ENCODE measurements around the gene ORAI1.

DNA sequence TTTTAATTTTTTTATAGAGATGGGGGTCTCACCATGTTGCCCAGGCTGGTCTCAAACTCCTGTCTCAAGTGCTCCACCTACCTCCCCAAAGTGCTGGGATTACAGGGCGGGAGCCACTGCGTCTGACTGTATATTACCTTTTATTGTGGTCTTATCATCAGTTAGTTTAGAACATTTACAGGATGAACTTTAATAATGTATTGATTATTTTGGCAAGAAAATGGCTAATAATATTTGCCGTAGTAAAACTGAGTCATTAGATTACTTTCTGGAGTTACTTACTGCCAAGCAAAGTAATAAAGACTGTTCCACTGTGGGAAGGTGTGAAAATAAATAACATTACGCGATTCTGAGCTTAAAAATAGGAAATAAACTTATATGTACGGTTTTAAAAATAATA lies 23.6 kb upstream of the ORAI1 start:
- TF ChIP-seq, protein P1, sequence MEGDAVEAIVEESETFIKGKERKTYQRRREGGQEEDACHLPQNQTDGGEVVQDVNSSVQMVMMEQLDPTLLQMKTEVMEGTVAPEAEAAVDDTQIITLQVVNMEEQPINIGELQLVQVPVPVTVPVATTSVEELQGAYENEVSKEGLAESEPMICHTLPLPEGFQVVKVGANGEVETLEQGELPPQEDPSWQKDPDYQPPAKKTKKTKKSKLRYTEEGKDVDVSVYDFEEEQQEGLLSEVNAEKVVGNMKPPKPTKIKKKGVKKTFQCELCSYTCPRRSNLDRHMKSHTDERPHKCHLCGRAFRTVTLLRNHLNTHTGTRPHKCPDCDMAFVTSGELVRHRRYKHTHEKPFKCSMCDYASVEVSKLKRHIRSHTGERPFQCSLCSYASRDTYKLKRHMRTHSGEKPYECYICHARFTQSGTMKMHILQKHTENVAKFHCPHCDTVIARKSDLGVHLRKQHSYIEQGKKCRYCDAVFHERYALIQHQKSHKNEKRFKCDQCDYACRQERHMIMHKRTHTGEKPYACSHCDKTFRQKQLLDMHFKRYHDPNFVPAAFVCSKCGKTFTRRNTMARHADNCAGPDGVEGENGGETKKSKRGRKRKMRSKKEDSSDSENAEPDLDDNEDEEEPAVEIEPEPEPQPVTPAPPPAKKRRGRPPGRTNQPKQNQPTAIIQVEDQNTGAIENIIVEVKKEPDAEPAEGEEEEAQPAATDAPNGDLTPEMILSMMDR (conservative IDR thresholded peaks at IDR 0.05) = no peak
- TF ChIP-seq EZH2 (IDR thresholded peaks at IDR 0.05; ENCODE audit: low read depth) = no peak
